HG03139 (cell line): ENCODE data around the gene UIMC1.

Experiments
- ATAC-seq: cut with Tn5 transposase; IDR thresholded peaks from one replicate; pipeline ENCODE4 v1.9.1; 2021; ENCODE audit not compliant: unreplicated experiment

UIMC1 gene

GRCh38 chr5:176956756-176957155 lies 49.8 kb downstream of the UIMC1 start:
- no peak for ATAC-seq

- no peak for ATAC-seq
Measured at GRCh38 chr5:176955895-176956294, 50.7 kb downstream of the UIMC1 start.

GRCh38 chr5:176954050-176954449 lies 52.5 kb downstream of the UIMC1 start:
- ATAC-seq = no peak

GRCh38 chr5:176952531-176953193 lies 53.9 kb downstream of the UIMC1 start:
- ATAC-seq = no peak

GRCh38 chr5:176948458-176948857 lies 58.1 kb downstream of the UIMC1 start:
- no peak for ATAC-seq

GRCh38 chr5:176947847-176948246 lies 58.7 kb downstream of the UIMC1 start:
- no peak for ATAC-seq

- no peak for ATAC-seq
Measured at GRCh38 chr5:176944268-176944667, 62.3 kb downstream of the UIMC1 start.

- no peak for ATAC-seq
Measured at GRCh38 chr5:176943816-176944215, 62.8 kb downstream of the UIMC1 start.

- no peak for ATAC-seq
Measured at GRCh38 chr5:176941951-176942350, 64.6 kb downstream of the UIMC1 start.

- no peak for ATAC-seq
Measured at GRCh38 chr5:176938472-176938871, 68.1 kb downstream of the UIMC1 start.

GRCh38 chr5:176935017-176935416 lies 71.6 kb downstream of the UIMC1 start:
- no peak for ATAC-seq

GRCh38 chr5:176934309-176934930 lies 72.2 kb downstream of the UIMC1 start:
- ATAC-seq = no peak

- no peak for ATAC-seq
Measured at GRCh38 chr5:176929654-176930053, 76.9 kb downstream of the UIMC1 start.

GRCh38 chr5:176927562-176927961 lies 79.0 kb downstream of the UIMC1 start:
- ATAC-seq = no peak

GRCh38 chr5:176922817-176923216 lies 83.8 kb downstream of the UIMC1 start:
- ATAC-seq = no peak

GRCh38 chr5:176921714-176922113 lies 84.9 kb downstream of the UIMC1 start:
- no peak for ATAC-seq

- no peak for ATAC-seq
Measured at GRCh38 chr5:176918613-176919012, 88.0 kb downstream of the UIMC1 start.

- no peak for ATAC-seq
Measured at GRCh38 chr5:176916337-176916736, 90.2 kb downstream of the UIMC1 start.

- ATAC-seq = no peak
Measured at GRCh38 chr5:176915906-176916305, 90.7 kb downstream of the UIMC1 start.

GRCh38 chr5:176912115-176912514 lies 94.5 kb downstream of the UIMC1 start:
- no peak for ATAC-seq

- ATAC-seq = no peak
Measured at GRCh38 chr5:176908675-176909368, 97.8 kb downstream of the UIMC1 start.

- ATAC-seq = no peak
Measured at GRCh38 chr5:176906796-176907195, 99.8 kb downstream of the UIMC1 start.
